ENCODE results near the gene CCNI.

CCNI gene

GRCh38 chr4:77075869-77076799 lies at the start of gene CCNI:
Gene CCNI, minus strand, starts transcription at chr4:77075989. Its CDS starts 9,627 bp downstream, at chr4:77066362.
- Histone ChIP-seq H3K4me1 (ENCODE audit: insufficient read depth, low read length) (peaks cover 15% of the 10 kb centered on the region), H2AFZ (ENCODE audit: low read depth, low read length) (peak within 1 kb of the TSS; percentile 36), H3K9me3 (ENCODE audit: low read length) (no peaks in the 10 kb centered on the region), H3K36me3 (ENCODE audit: insufficient read depth, low read length) (no peaks in the 10 kb centered on the region), H3K4me3 (ENCODE audit: low read length) (peak within 1 kb of the TSS; percentile 76), H3K27me3 (ENCODE audit: insufficient read depth, low read length) (no peaks in the 10 kb centered on the region)

GRCh38 chr4:77124576-77124975 lies 48.8 kb upstream of the CCNI start:
- Histone ChIP-seq H3K36me3 (ENCODE audit: insufficient read depth, low read length) (no peaks in the 10 kb centered on the region), H3K9me3 (ENCODE audit: low read length) (no peaks in the 10 kb centered on the region), H3K27me3 (ENCODE audit: insufficient read depth, low read length) (no peaks in the 10 kb centered on the region), H3K4me3 (ENCODE audit: low read length) (no peak overlapping the region), H2AFZ (ENCODE audit: low read depth, low read length) (no peak overlapping the region), H3K4me1 (ENCODE audit: insufficient read depth, low read length) (no peaks in the 10 kb centered on the region)

GRCh38 chr4:77123411-77123810 lies 47.6 kb upstream of the CCNI start:
- Histone ChIP-seq H3K36me3 (ENCODE audit: insufficient read depth, low read length) (no peaks in the 10 kb centered on the region), H2AFZ (ENCODE audit: low read depth, low read length) (no peak overlapping the region), H3K4me1 (ENCODE audit: insufficient read depth, low read length) (no peaks in the 10 kb centered on the region), H3K27me3 (ENCODE audit: insufficient read depth, low read length) (no peaks in the 10 kb centered on the region), H3K4me3 (ENCODE audit: low read length) (no peak overlapping the region), H3K9me3 (ENCODE audit: low read length) (no peaks in the 10 kb centered on the region)

GRCh38 chr4:77122656-77123055 lies 46.9 kb upstream of the CCNI start:
- Histone ChIP-seq H3K4me1 (ENCODE audit: insufficient read depth, low read length) (peaks cover 2% of the 10 kb centered on the region), H3K4me3 (ENCODE audit: low read length) (no peak overlapping the region)

GRCh38 chr4:77121736-77122240 lies 46.0 kb upstream of the CCNI start:
- Histone ChIP-seq H3K9me3 (ENCODE audit: low read length) (no peaks in the 10 kb centered on the region), H3K4me3 (ENCODE audit: low read length) (no peak overlapping the region), H2AFZ (ENCODE audit: low read depth, low read length) (no peak overlapping the region), H3K36me3 (ENCODE audit: insufficient read depth, low read length) (no peaks in the 10 kb centered on the region), H3K27me3 (ENCODE audit: insufficient read depth, low read length) (no peaks in the 10 kb centered on the region), H3K4me1 (ENCODE audit: insufficient read depth, low read length) (peaks cover 2% of the 10 kb centered on the region)

More at GRCh38 chr4:77122656-77123055, 46.9 kb upstream of the CCNI start:
- Histone ChIP-seq H3K36me3 (ENCODE audit: insufficient read depth, low read length) (no peaks in the 10 kb centered on the region), H2AFZ (ENCODE audit: low read depth, low read length) (no peak overlapping the region), H3K9me3 (ENCODE audit: low read length) (no peaks in the 10 kb centered on the region), H3K27me3 (ENCODE audit: insufficient read depth, low read length) (no peaks in the 10 kb centered on the region)

GRCh38 chr4:77120886-77121508 lies 45.2 kb upstream of the CCNI start:
- Histone ChIP-seq H3K9me3 (ENCODE audit: low read length) (no peaks in the 10 kb centered on the region), H2AFZ (ENCODE audit: low read depth, low read length) (no peak overlapping the region)

GRCh38 chr4:77117721-77118120 lies 41.9 kb upstream of the CCNI start:
- Histone ChIP-seq H2AFZ (ENCODE audit: low read depth, low read length) (no peak overlapping the region), H3K4me1 (ENCODE audit: insufficient read depth, low read length) (peaks cover 2% of the 10 kb centered on the region), H3K27me3 (ENCODE audit: insufficient read depth, low read length) (no peaks in the 10 kb centered on the region), H3K9me3 (ENCODE audit: low read length) (no peaks in the 10 kb centered on the region), H3K36me3 (ENCODE audit: insufficient read depth, low read length) (no peaks in the 10 kb centered on the region), H3K4me3 (ENCODE audit: low read length) (no peak overlapping the region)

More at GRCh38 chr4:77120886-77121508, 45.2 kb upstream of the CCNI start:
- Histone ChIP-seq H3K27me3 (ENCODE audit: insufficient read depth, low read length) (no peaks in the 10 kb centered on the region), H3K4me3 (ENCODE audit: low read length) (no peak overlapping the region), H3K4me1 (ENCODE audit: insufficient read depth, low read length) (peaks cover 2% of the 10 kb centered on the region), H3K36me3 (ENCODE audit: insufficient read depth, low read length) (no peaks in the 10 kb centered on the region)

- Histone ChIP-seq H3K9me3 (ENCODE audit: low read length) (no peaks in the 10 kb centered on the region), H2AFZ (ENCODE audit: low read depth, low read length) (no peak overlapping the region), H3K4me3 (ENCODE audit: low read length) (no peak overlapping the region), H3K27me3 (ENCODE audit: insufficient read depth, low read length) (peaks cover 4% of the 10 kb centered on the region), H3K4me1 (ENCODE audit: insufficient read depth, low read length) (peaks cover 2% of the 10 kb centered on the region), H3K36me3 (ENCODE audit: insufficient read depth, low read length) (no peaks in the 10 kb centered on the region)
Measured at GRCh38 chr4:77113069-77113468, 37.3 kb upstream of the CCNI start.

GRCh38 chr4:77110730-77111129 lies 34.9 kb upstream of the CCNI start:
- Histone ChIP-seq H3K36me3 (ENCODE audit: insufficient read depth, low read length) (no peaks in the 10 kb centered on the region), H3K4me1 (ENCODE audit: insufficient read depth, low read length) (no peaks in the 10 kb centered on the region), H3K27me3 (ENCODE audit: insufficient read depth, low read length) (peaks cover 4% of the 10 kb centered on the region), H3K9me3 (ENCODE audit: low read length) (no peaks in the 10 kb centered on the region), H3K4me3 (ENCODE audit: low read length) (no peak overlapping the region), H2AFZ (ENCODE audit: low read depth, low read length) (no peak overlapping the region)

GRCh38 chr4:77104791-77105540 lies 29.2 kb upstream of the CCNI start:
- Histone ChIP-seq H2AFZ (ENCODE audit: low read depth, low read length) (no peak overlapping the region), H3K36me3 (ENCODE audit: insufficient read depth, low read length) (no peaks in the 10 kb centered on the region), H3K4me1 (ENCODE audit: insufficient read depth, low read length) (peaks cover 2% of the 10 kb centered on the region), H3K9me3 (ENCODE audit: low read length) (no peaks in the 10 kb centered on the region), H3K4me3 (ENCODE audit: low read length) (no peak overlapping the region), H3K27me3 (ENCODE audit: insufficient read depth, low read length) (no peaks in the 10 kb centered on the region)

GRCh38 chr4:77104388-77104787 lies 28.6 kb upstream of the CCNI start:
- peaks cover 2% of the 10 kb centered on the region for H3K4me1 ChIP-seq (ENCODE audit: insufficient read depth, low read length)
- H2AFZ ChIP-seq (ENCODE audit: low read depth, low read length), result no peak overlapping the region
- no peak overlapping the region for H3K4me3 ChIP-seq (ENCODE audit: low read length)
- no peaks in the 10 kb centered on the region for H3K9me3 ChIP-seq (ENCODE audit: low read length)
- H3K36me3 ChIP-seq (ENCODE audit: insufficient read depth, low read length), result no peaks in the 10 kb centered on the region
- no peaks in the 10 kb centered on the region for H3K27me3 ChIP-seq (ENCODE audit: insufficient read depth, low read length)

- Histone ChIP-seq H2AFZ (ENCODE audit: low read depth, low read length) (no peak overlapping the region), H3K27me3 (ENCODE audit: insufficient read depth, low read length) (no peaks in the 10 kb centered on the region), H3K36me3 (ENCODE audit: insufficient read depth, low read length) (no peaks in the 10 kb centered on the region), H3K9me3 (ENCODE audit: low read length) (no peaks in the 10 kb centered on the region), H3K4me3 (ENCODE audit: low read length) (no peak overlapping the region), H3K4me1 (ENCODE audit: insufficient read depth, low read length) (peaks cover 2% of the 10 kb centered on the region)
Measured at GRCh38 chr4:77100234-77100633, 24.4 kb upstream of the CCNI start.

GRCh38 chr4:77097611-77098010 lies 21.8 kb upstream of the CCNI start:
- H2AFZ ChIP-seq (ENCODE audit: low read depth, low read length), result no peak overlapping the region
- H3K27me3 ChIP-seq (ENCODE audit: insufficient read depth, low read length), result no peaks in the 10 kb centered on the region
- no peak overlapping the region for H3K4me3 ChIP-seq (ENCODE audit: low read length)
- H3K36me3 ChIP-seq (ENCODE audit: insufficient read depth, low read length), result no peaks in the 10 kb centered on the region
- H3K9me3 ChIP-seq (ENCODE audit: low read length), result no peaks in the 10 kb centered on the region
- no peaks in the 10 kb centered on the region for H3K4me1 ChIP-seq (ENCODE audit: insufficient read depth, low read length)
